ENCODE measurements around the gene SLC35F4.

SLC35F4 gene

DNA sequence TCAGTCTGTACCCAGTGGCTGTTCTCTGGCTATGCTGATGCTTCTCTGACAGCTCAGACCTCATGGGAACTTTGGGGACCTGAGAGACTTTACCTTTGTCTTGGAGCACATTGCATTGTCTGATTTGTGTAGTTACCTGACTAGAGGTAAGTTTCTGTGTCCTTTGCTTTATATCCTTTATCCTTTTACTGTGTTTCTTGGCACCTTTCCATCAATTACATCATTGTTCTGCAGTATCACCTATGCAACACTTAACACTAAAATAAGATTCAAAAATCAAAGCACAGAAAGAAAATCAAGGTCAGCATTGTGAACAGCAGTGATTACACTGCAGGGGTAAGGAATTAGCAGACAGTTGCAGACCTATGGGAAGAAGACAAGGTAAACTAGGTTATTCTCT, 43.8 kb downstream of the SLC35F4 start:
- Histone ChIP-seq H3K27ac (ENCODE audit: low read length) (no peak overlapping the region), H4K20me1 (ENCODE audit: insufficient read depth, low read length) (no peaks in the 10 kb centered on the region), H3K4me1 (ENCODE audit: low read length) (no peaks in the 10 kb centered on the region), H3K36me3 (replicated peaks; ENCODE audit: insufficient read depth, low read length) (no peaks in the 10 kb centered on the region), H3K9ac (ENCODE audit: low read length) (no peak overlapping the region), H3K9me2 (replicated peaks; ENCODE audit: insufficient read depth, low read length) (no peaks in the 10 kb centered on the region), H3K27me3 (replicated peaks; ENCODE audit: insufficient read depth, low read length) (no peaks in the 10 kb centered on the region), H2AFZ (ENCODE audit: low read length) (no peak overlapping the region), H3K9me3 (replicated peaks; ENCODE audit: insufficient read depth, low read length) (no peaks in the 10 kb centered on the region), H3K4me2 (ENCODE audit: low read depth, low read length) (no peak overlapping the region), H3K4me3 (ENCODE audit: low read length) (no peak overlapping the region), H3K79me2 (ENCODE audit: low read length) (no peaks in the 10 kb centered on the region), H3F3A (ENCODE audit: insufficient read depth, low read length) (no peaks in the 10 kb centered on the region)
- TF ChIP-seq EZH2 (optimal IDR thresholded peaks at IDR 0.05; ENCODE audit: low read depth, low read length), result no peak
- no peak for TF ChIP-seq EZH2phosphoT487 (IDR thresholded peaks at IDR 0.05; ENCODE audit: low read length)
- TF ChIP-seq, protein P1, sequence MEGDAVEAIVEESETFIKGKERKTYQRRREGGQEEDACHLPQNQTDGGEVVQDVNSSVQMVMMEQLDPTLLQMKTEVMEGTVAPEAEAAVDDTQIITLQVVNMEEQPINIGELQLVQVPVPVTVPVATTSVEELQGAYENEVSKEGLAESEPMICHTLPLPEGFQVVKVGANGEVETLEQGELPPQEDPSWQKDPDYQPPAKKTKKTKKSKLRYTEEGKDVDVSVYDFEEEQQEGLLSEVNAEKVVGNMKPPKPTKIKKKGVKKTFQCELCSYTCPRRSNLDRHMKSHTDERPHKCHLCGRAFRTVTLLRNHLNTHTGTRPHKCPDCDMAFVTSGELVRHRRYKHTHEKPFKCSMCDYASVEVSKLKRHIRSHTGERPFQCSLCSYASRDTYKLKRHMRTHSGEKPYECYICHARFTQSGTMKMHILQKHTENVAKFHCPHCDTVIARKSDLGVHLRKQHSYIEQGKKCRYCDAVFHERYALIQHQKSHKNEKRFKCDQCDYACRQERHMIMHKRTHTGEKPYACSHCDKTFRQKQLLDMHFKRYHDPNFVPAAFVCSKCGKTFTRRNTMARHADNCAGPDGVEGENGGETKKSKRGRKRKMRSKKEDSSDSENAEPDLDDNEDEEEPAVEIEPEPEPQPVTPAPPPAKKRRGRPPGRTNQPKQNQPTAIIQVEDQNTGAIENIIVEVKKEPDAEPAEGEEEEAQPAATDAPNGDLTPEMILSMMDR (IDR thresholded peaks at IDR 0.05; ENCODE audit: low read length), result no peak
- no peak for DNase-seq

DNA sequence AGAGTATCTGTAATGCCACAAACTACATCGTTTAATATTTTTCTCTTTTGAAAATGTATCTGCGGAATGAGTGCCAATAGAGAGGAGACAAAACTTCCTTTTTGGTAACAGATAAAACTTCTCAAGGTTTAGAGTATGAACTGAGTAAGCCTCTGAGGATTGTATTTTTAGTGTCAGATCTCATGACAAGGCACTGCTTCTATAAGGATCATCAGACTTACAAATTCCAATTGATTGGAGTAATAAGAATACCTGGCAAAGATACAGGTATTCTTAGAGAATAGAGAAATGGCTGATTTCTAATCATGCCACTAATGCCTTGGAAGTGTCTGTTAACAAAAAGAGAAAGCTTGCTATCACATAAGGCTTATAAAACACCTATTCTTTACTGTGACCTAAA, 45.3 kb downstream of the SLC35F4 start:
- Histone ChIP-seq H3K9me2 (replicated peaks; ENCODE audit: insufficient read depth, low read length) (no peaks in the 10 kb centered on the region), H3K79me2 (ENCODE audit: low read length) (no peaks in the 10 kb centered on the region), H3K4me3 (ENCODE audit: low read length) (no peak overlapping the region), H3K9ac (ENCODE audit: low read length) (no peak overlapping the region), H2AFZ (ENCODE audit: low read length) (no peak overlapping the region), H3K27me3 (replicated peaks; ENCODE audit: insufficient read depth, low read length) (no peaks in the 10 kb centered on the region), H3K4me2 (ENCODE audit: low read depth, low read length) (no peak overlapping the region), H3K36me3 (replicated peaks; ENCODE audit: insufficient read depth, low read length) (no peaks in the 10 kb centered on the region), H3K27ac (ENCODE audit: low read length) (no peak overlapping the region), H3K9me3 (replicated peaks; ENCODE audit: insufficient read depth, low read length) (no peaks in the 10 kb centered on the region), H3F3A (ENCODE audit: insufficient read depth, low read length) (no peaks in the 10 kb centered on the region), H4K20me1 (ENCODE audit: insufficient read depth, low read length) (no peaks in the 10 kb centered on the region), H3K4me1 (ENCODE audit: low read length) (no peaks in the 10 kb centered on the region)
- TF ChIP-seq, protein P1 (IDR thresholded peaks at IDR 0.05; ENCODE audit: low read length), result no peak
- TF ChIP-seq EZH2 (optimal IDR thresholded peaks at IDR 0.05; ENCODE audit: low read depth, low read length) (no peak), EZH2phosphoT487 (IDR thresholded peaks at IDR 0.05; ENCODE audit: low read length) (no peak)
- no peak for DNase-seq

DNA sequence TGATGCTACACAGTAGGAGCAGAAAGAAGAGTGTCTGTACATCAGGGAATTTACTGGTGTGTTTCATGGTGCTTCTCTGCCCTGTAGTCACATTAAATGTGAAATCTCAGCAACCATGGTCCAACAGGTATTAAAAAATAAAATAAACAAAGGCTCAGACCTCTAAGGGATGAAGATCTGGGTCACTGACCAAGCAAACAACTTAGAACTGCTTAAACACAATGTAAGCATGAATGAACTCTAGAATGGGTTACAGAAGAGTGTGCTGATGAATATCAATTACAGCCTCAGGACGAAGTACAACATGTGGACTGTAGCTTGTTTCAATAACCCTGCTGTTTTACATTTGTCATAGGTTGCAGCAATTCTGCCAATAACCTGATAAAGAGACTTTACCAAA, 47.4 kb downstream of the SLC35F4 start:
- H2AFZ ChIP-seq (ENCODE audit: low read length), result no peak overlapping the region

More for the DNA sequence above, 47.4 kb downstream of the SLC35F4 start:
- no peak for DNase-seq
- no peaks in the 10 kb centered on the region for H3F3A ChIP-seq (ENCODE audit: insufficient read depth, low read length)
- H3K27ac ChIP-seq (ENCODE audit: low read length), result no peak overlapping the region
- no peaks in the 10 kb centered on the region for H3K79me2 ChIP-seq (ENCODE audit: low read length)
- H4K20me1 ChIP-seq (ENCODE audit: insufficient read depth, low read length), result no peaks in the 10 kb centered on the region
- H3K36me3 ChIP-seq (replicated peaks; ENCODE audit: insufficient read depth, low read length), result no peaks in the 10 kb centered on the region
- H3K9ac ChIP-seq (ENCODE audit: low read length), result no peak overlapping the region
- H3K9me2 ChIP-seq (replicated peaks; ENCODE audit: insufficient read depth, low read length), result no peaks in the 10 kb centered on the region
- no peaks in the 10 kb centered on the region for H3K9me3 ChIP-seq (replicated peaks; ENCODE audit: insufficient read depth, low read length)
- no peak overlapping the region for H3K4me3 ChIP-seq (ENCODE audit: low read length)
- no peaks in the 10 kb centered on the region for H3K27me3 ChIP-seq (replicated peaks; ENCODE audit: insufficient read depth, low read length)
- H3K4me2 ChIP-seq (ENCODE audit: low read depth, low read length), result no peak overlapping the region
- H3K4me1 ChIP-seq (ENCODE audit: low read length), result no peaks in the 10 kb centered on the region
- TF ChIP-seq EZH2 (optimal IDR thresholded peaks at IDR 0.05; ENCODE audit: low read depth, low read length) (no peak), EZH2phosphoT487 (IDR thresholded peaks at IDR 0.05; ENCODE audit: low read length) (no peak)
- TF ChIP-seq, protein P1 (IDR thresholded peaks at IDR 0.05; ENCODE audit: low read length), result no peak

Data from MM.1S (cell line).